ENCODE measurements around the gene MORF4L2. TPM values are rescaled to one million over a fixed set of nuclear protein-coding genes. Genes with fewer than 3 reads are reported as not detected.

Gene MORF4L2
- total and polyA plus RNA-seq, 2 of the 8 experiments (the other 6 are each of a cell fraction or from before 2014, with no cell fraction given): 235 to 373 TPM

- Histone ChIP-seq H3K27me3 (replicated peaks in 1 of 4; ENCODE audit: control insufficient read depth in 3 of 4, extremely low read depth in 1 of 4, insufficient read depth in 3 of 4, low read length in 3 of 4) (no peaks in the 10 kb centered on the region; a peak in 1 of 7 replicates), H3K18ac (ENCODE audit: extremely low read depth, low read length) (no peak overlapping the region), H3K4me2 (ENCODE audit: insufficient read depth in 1 of 2, low read depth in 2 of 2, low read length in 2 of 2) (no peak overlapping the region), H2BK20ac (ENCODE audit: low read length) (0 out of 2 replicates have a peak overlapping the region, but pooled peaks have one; percentile 32), H2AFZ (ENCODE audit: low read length) (no peak overlapping the region), H4K8ac (ENCODE audit: extremely low read depth, insufficient read depth, low read length) (no peak overlapping the region), H2BK5ac (ENCODE audit: low read depth, low read length) (no peak overlapping the region), H4K91ac (replicated peaks; ENCODE audit: insufficient read length, low read length) (no peak overlapping the region), H2BK120ac (replicated peaks; ENCODE audit: low read depth, low read length) (no peak overlapping the region), H3K4me3 (ENCODE audit: extremely low read depth in 1 of 4, insufficient read depth in 2 of 4, low read depth in 3 of 4, low read length in 4 of 4) (no peak overlapping the region), H3K23ac (ENCODE audit: insufficient read length) (no peak overlapping the region), H3K27ac (ENCODE audit: low read depth, low read length) (no peak overlapping the region), H3K9me3 (ENCODE audit: insufficient read depth in 2 of 2, low read depth in 1 of 2, low read length in 1 of 2) (no peaks in the 10 kb centered on the region), H3K36me3 (ENCODE audit: control insufficient read depth in 2 of 4, insufficient read depth in 4 of 4, low read length in 3 of 4) (no peaks in the 10 kb centered on the region), H2BK15ac (ENCODE audit: low read length) (no peak overlapping the region), H3K23me2 (ENCODE audit: low read depth, low read length) (no peaks in the 10 kb centered on the region), H3K4ac (replicated peaks; ENCODE audit: insufficient read length, low read depth, low read length) (no peak overlapping the region), H3K56ac (replicated peaks; ENCODE audit: insufficient read length, low read depth, low read length) (no peak overlapping the region), H3K79me1 (ENCODE audit: low read depth, low read length) (no peaks in the 10 kb centered on the region), H4K5ac (ENCODE audit: insufficient read length, low read depth, low read length) (no peak overlapping the region), H3K4me1 (replicated peaks in 1 of 4; ENCODE audit: control insufficient read depth in 3 of 4, insufficient read depth in 4 of 4, low read length in 3 of 4) (peaks cover 4 to 14% (median 11%) of the 10 kb centered on the region in 4 experiments), H2AK5ac (ENCODE audit: low read depth, low read length) (no peak overlapping the region), H2BK12ac (ENCODE audit: low read depth, low read length) (no peak overlapping the region), H3K14ac (ENCODE audit: insufficient read length) (no peak overlapping the region), H4K20me1 (replicated peaks in 1 of 2; ENCODE audit: control insufficient read depth in 1 of 2, insufficient read depth in 2 of 2, low read length in 2 of 2) (no peaks in the 10 kb centered on the region), H3K79me2 (ENCODE audit: control insufficient read depth in 1 of 2, insufficient read depth in 2 of 2, low read length in 2 of 2) (no peaks in the 10 kb centered on the region), H3K9ac (replicated peaks in 1 of 4; ENCODE audit: extremely low read depth in 1 of 4, low read depth in 3 of 4, low read length in 3 of 4) (no peak overlapping the region)
- ChIA-PET CTCF (ENCODE audit: partially characterized antibody) (interaction anchor here (1.2 to 1.5 kb wide), 2 partner anchors 9 to 26 kb away, joined by 3 read pairs; no protein-coding TSS in a partner anchor), POLR2A (ENCODE audit: partially characterized antibody) (interaction anchor here (1.0 to 4.6 kb wide), 5 partner anchors 10 to 28 kb away, joined by 3 to 26 read pairs (median 4); no protein-coding TSS in a partner anchor)
- DNase-seq (ENCODE audit: low read depth in 1 of 2, low spot score in 2 of 2) (no peak), FAIRE-seq (no peak)
- WGBS, 2 experiments (ENCODE audit: extremely low coverage in 1 of 2, insufficient coverage in 1 of 2, insufficient read length in 1 of 2, insufficient replicate concordance in 2 of 2, low coverage in 1 of 2, low lambda C conversion rate in 2 of 2, missing lambda C conversion rate in 1 of 2): 92% methylated on average over 1 of the region's 1 CpG; no CpG with 5 or more reads in 1 of the 2 experiments
- no peak for TF ChIP-seq KDM5A (IDR thresholded peaks at IDR 0.05; ENCODE audit: low read length)
- TF ChIP-seq YY1 (IDR thresholded peaks at IDR 0.05; ENCODE audit: low read depth, low read length): no peak
- TF ChIP-seq, protein P1, sequence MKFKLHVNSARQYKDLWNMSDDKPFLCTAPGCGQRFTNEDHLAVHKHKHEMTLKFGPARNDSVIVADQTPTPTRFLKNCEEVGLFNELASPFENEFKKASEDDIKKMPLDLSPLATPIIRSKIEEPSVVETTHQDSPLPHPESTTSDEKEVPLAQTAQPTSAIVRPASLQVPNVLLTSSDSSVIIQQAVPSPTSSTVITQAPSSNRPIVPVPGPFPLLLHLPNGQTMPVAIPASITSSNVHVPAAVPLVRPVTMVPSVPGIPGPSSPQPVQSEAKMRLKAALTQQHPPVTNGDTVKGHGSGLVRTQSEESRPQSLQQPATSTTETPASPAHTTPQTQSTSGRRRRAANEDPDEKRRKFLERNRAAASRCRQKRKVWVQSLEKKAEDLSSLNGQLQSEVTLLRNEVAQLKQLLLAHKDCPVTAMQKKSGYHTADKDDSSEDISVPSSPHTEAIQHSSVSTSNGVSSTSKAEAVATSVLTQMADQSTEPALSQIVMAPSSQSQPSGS (IDR thresholded peaks at IDR 0.05; ENCODE audit: low read length): no peak
- TF ChIP-seq SIN3A (conservative IDR thresholded peaks at IDR 0.05 in 1 of 2, IDR thresholded peaks at IDR 0.05 in 1 of 2; ENCODE audit: low read depth in 1 of 2, low read length in 2 of 2): no peak
- TF ChIP-seq SP2 (IDR thresholded peaks at IDR 0.05; ENCODE audit: low read length): no peak
- TF ChIP-seq KDM4A (IDR thresholded peaks at IDR 0.05; ENCODE audit: low read depth, low read length, severe bottlenecking): no peak
- no peak for TF ChIP-seq EZH2 (IDR thresholded peaks at IDR 0.05; ENCODE audit: low read depth, low read length, severe bottlenecking)
- TF ChIP-seq CBX5 (IDR thresholded peaks at IDR 0.05; ENCODE audit: low read depth, low read length): no peak
- TF ChIP-seq ATF3 (IDR thresholded peaks at IDR 0.05; ENCODE audit: insufficient read depth, low read depth, low read length): no peak
- TF ChIP-seq MAFK (IDR thresholded peaks at IDR 0.05; ENCODE audit: low read depth, low read length): no peak
- TF ChIP-seq CEBPB (IDR thresholded peaks at IDR 0.05; ENCODE audit: low read depth, low read length): no peak
- no peak for TF ChIP-seq RBBP5 (IDR thresholded peaks at IDR 0.05; ENCODE audit: borderline replicate concordance, low read depth, low read length)
These were observed 46.5 kb upstream of the MORF4L2 start for GRCh38 chrX:103733017-103733416.
